Endothelial cell (in vitro differentiated cells): ENCODE results near the gene HSPB3. TPM values are rescaled to one million over a fixed set of nuclear protein-coding genes. Genes with fewer than 3 reads are reported as not detected.
"Not testable (repeated sequence)": the region's sequence is repeated elsewhere in the genome, so short reads cannot be mapped to it uniquely, and the experiment has no call there.

ENCODE experiments used
- DNase-seq: peaks from one replicate; pipeline ENCODE4 v3.0.0; 2021; ENCODE audit warnings: low spot score
- H3K27ac Mint-ChIP-seq: one replicate; pipeline ENCODE4 v1.8.0; 2021; ENCODE audit warnings: mixed read lengths, inconsistent platforms; ENCODE audit not compliant: unreplicated experiment
- H3K27me3 Mint-ChIP-seq: one replicate; pipeline ENCODE4 v1.8.0; 2021; ENCODE audit warnings: mild to moderate bottlenecking, moderate library complexity, mixed read lengths, inconsistent platforms; ENCODE audit not compliant: unreplicated experiment
- H3K36me3 Mint-ChIP-seq: one replicate; pipeline ENCODE4 v1.8.0; 2021; ENCODE audit warnings: mild to moderate bottlenecking, low read depth, mixed read lengths, inconsistent platforms; ENCODE audit not compliant: unreplicated experiment
- H3K4me1 Mint-ChIP-seq: one replicate; pipeline ENCODE4 v1.8.0; 2021; ENCODE audit warnings: mild to moderate bottlenecking, mixed read lengths, inconsistent platforms; ENCODE audit not compliant: unreplicated experiment
- H3K4me3 Mint-ChIP-seq: one replicate; pipeline ENCODE4 v1.8.0; 2021; ENCODE audit warnings: mild to moderate bottlenecking, mixed read lengths, inconsistent platforms; ENCODE audit not compliant: unreplicated experiment
- H3K9me3 Mint-ChIP-seq: one replicate; pipeline ENCODE4 v1.8.0; 2021; ENCODE audit warnings: mixed read lengths, inconsistent platforms; ENCODE audit not compliant: unreplicated experiment
- CTCF ChIP-seq: fragments of 200-600 bp; sonication (generic); IDR thresholded peaks from one replicate; pipeline ENCODE4 v1.5.0; 2021; ENCODE audit warnings: antibody characterized with exemption; ENCODE audit not compliant: unreplicated experiment
- total RNA-seq: library from RNA; stranded (reverse); fragmentation: NEBNext Ultra II Directional; extraction: Animal tissue kit (Norgen Biotek cat#: 25700); gene quantifications from one replicate; pipeline ENCODE4 v1.2.1, GENCODE V29; 2021; ENCODE audit not compliant: unreplicated experiment

The HSPB3 gene
- total RNA-seq, 1 donor from 2014 or later, result not detected

- no peak for TF ChIP-seq CTCF
- Mint-ChIP-seq H3K4me3 (no peak overlapping the region), H3K9me3 (no peaks in the 10 kb centered on the region), H3K27ac (no peak overlapping the region), H3K4me1 (no peaks in the 10 kb centered on the region), H3K27me3 (no peaks in the 10 kb centered on the region), H3K36me3 (no peaks in the 10 kb centered on the region)
- DNase-seq, result no peak
These were observed 15.9 kb downstream of the HSPB3 start for GRCh38 chr5:54471398-54471797.

GRCh38 chr5:54476682-54477081 lies 21.2 kb downstream of the HSPB3 start:
- no peaks in the 10 kb centered on the region for H3K27me3 Mint-ChIP-seq
- no peak for TF ChIP-seq CTCF
- no peak overlapping the region for H3K4me3 Mint-ChIP-seq
- DNase-seq, result no peak
- no peak overlapping the region for H3K27ac Mint-ChIP-seq
- H3K4me1 Mint-ChIP-seq, result no peaks in the 10 kb centered on the region
- no peaks in the 10 kb centered on the region for H3K9me3 Mint-ChIP-seq
- no peaks in the 10 kb centered on the region for H3K36me3 Mint-ChIP-seq

- no peaks in the 10 kb centered on the region for H3K4me1 Mint-ChIP-seq
- no peak for TF ChIP-seq CTCF
- no peaks in the 10 kb centered on the region for H3K36me3 Mint-ChIP-seq
- H3K9me3 Mint-ChIP-seq, result no peaks in the 10 kb centered on the region
- DNase-seq, result no peak
- H3K27me3 Mint-ChIP-seq, result peaks cover 2% of the 10 kb centered on the region
- no peak overlapping the region for H3K4me3 Mint-ChIP-seq
- H3K27ac Mint-ChIP-seq, result no peak overlapping the region
These were observed 22.5 kb downstream of the HSPB3 start for GRCh38 chr5:54477941-54478478.

- Mint-ChIP-seq H3K36me3 (no peaks in the 10 kb centered on the region), H3K9me3 (no peaks in the 10 kb centered on the region), H3K27ac (no peak overlapping the region), H3K4me1 (no peaks in the 10 kb centered on the region), H3K4me3 (no peak overlapping the region), H3K27me3 (peaks cover 4% of the 10 kb centered on the region)
- no peak for TF ChIP-seq CTCF
- no peak for DNase-seq
These were observed 24.8 kb downstream of the HSPB3 start for GRCh38 chr5:54480296-54480695.

GRCh38 chr5:54484219-54484894 lies 28.9 kb downstream of the HSPB3 start:
- Mint-ChIP-seq H3K9me3 (no peaks in the 10 kb centered on the region), H3K36me3 (no peaks in the 10 kb centered on the region), H3K27ac (no peak overlapping the region), H3K4me1 (no peaks in the 10 kb centered on the region), H3K27me3 (peaks cover 4% of the 10 kb centered on the region), H3K4me3 (no peak overlapping the region)
- TF ChIP-seq CTCF, result no peak
- DNase-seq, result no peak

- DNase-seq, H3K27ac Mint-ChIP-seq, H3K4me1 Mint-ChIP-seq, H3K27me3 Mint-ChIP-seq, H3K4me3 Mint-ChIP-seq, H3K36me3 Mint-ChIP-seq, H3K9me3 Mint-ChIP-seq: not testable (repeated sequence)
These were observed 30.2 kb downstream of the HSPB3 start for GRCh38 chr5:54485659-54486058.
